Kidney (tissue), 14 donors: ENCODE results near the gene FBXO7. TPM values are rescaled to one million over a fixed set of nuclear protein-coding genes. Genes with fewer than 3 reads are reported as not detected.

Experiments
- DNase-seq, 5 donors: peaks; one replicate each; pipeline ENCODE4 v3.0.0-alpha.2; 2013 to 2020
- FAIRE-seq: peaks from 2 replicates; lab custom pipeline; 2012; peaks lifted over from hg19 to GRCh38; lab: Jason Lieb, UNC
- H3K27ac ChIP-seq, 2 donors: one replicate each; pipeline ENCODE4 v1.7.0; 2013; ENCODE audit warnings: low read depth in 2 of 2, low read length in 2 of 2, inconsistent platforms in 1 of 2
- H3K27me3 ChIP-seq: one replicate; pipeline ENCODE4 v1.7.1; 2013; ENCODE audit warnings: low read length, inconsistent platforms; ENCODE audit not compliant: control insufficient read depth, insufficient read depth
- H3K36me3 ChIP-seq, 3 donors: one replicate each; pipeline versions ENCODE4 v1.7.0 to v1.7.1; 2013; ENCODE audit warnings: low read length in 3 of 3, control low read depth in 1 of 3, inconsistent platforms in 1 of 3; ENCODE audit not compliant: insufficient read depth in 3 of 3, control insufficient read depth in 2 of 3
- H3K4me1 ChIP-seq, 3 donors: one replicate each; pipeline versions ENCODE4 v1.7.0 to v1.7.1; 2013; ENCODE audit warnings: low read length in 3 of 3, inconsistent platforms in 1 of 3, low read depth in 1 of 3; ENCODE audit not compliant: control insufficient read depth in 2 of 3, insufficient read depth in 2 of 3
- H3K4me3 ChIP-seq, 3 donors: one replicate each; pipeline versions ENCODE4 v1.7.0 to v1.8.1; 2013; ENCODE audit warnings: low read length in 3 of 3, control low read depth in 1 of 3, inconsistent platforms in 1 of 3
- H3K9ac ChIP-seq, 3 donors: one replicate each; pipeline versions ENCODE4 v1.7.0 to v1.7.1; 2013; ENCODE audit warnings: low read length in 3 of 3, control low read depth in 1 of 3, inconsistent platforms in 1 of 3
- H3K9me3 ChIP-seq, 3 donors: one replicate each; pipeline versions ENCODE4 v1.7.0 to v1.7.1; 2013; ENCODE audit warnings: low read length in 3 of 3, control low read depth in 1 of 3, inconsistent platforms in 1 of 3; ENCODE audit not compliant: control insufficient read depth in 2 of 3, insufficient read depth in 1 of 3
- CTCF ChIP-seq: IDR thresholded peaks from 3 replicates; pipeline ENCODE4 v1.5.1; 2012; ENCODE audit warnings: mild to moderate bottlenecking, moderate library complexity, borderline replicate concordance; ENCODE audit not compliant: insufficient read depth; ENCODE audit errors: extremely low read depth
- intact Hi-C: fragments of 100-400 bp; cut with DNase I; formaldehyde crosslinking; loops from one replicate; pipeline ENCODE4 v1.11.1; 2022
- polyA plus RNA-seq: library from polyadenylated mRNA; stranded (reverse); fragments of 350-450 nt; fragmentation: Illumina TruSeq; extraction: RNeasy Lipid Tissue Mini Kit (QIAGEN cat#74804); gene quantifications from one replicate; pipeline ENCODE4 v1.2.3, GENCODE V29; 2014; ENCODE audit warnings: low read depth, low replicate concordance; ENCODE audit not compliant: insufficient read depth
- total RNA-seq: library from RNA; stranded (reverse); fragmentation: NEBNext Ultra II Directional; extraction: Animal tissue kit (Norgen Biotek cat#: 25700); gene quantifications from one replicate; pipeline ENCODE4 v1.2.1, GENCODE V29; 2021
- donor health status: control.
- donor health status: control.
- donor health status: control.
- donor health status: control.
- donor health status: control.
- donor health status: DM: yes; HTN: yes; CAD: no.
- donor health status: Normal renal cell carcinoma (clear cell type).

The FBXO7 gene
- total and polyA plus RNA-seq, 2 donors from 2014 or later = 91.0 to 131 TPM

- Histone ChIP-seq H3K9me3 (peaks cover 0 to 5% (median 0%) of the 10 kb centered on the region in 3 donors), H3K4me1 (no peaks in the 10 kb centered on the region), H3K4me3 (no peak overlapping the region), H3K27ac (no peak overlapping the region), H3K36me3 (no peaks in the 10 kb centered on the region), H3K27me3 (no peaks in the 10 kb centered on the region), H3K9ac (no peak overlapping the region)
- no peak for TF ChIP-seq CTCF
- FAIRE-seq = no peak
- intact Hi-C loops = no loop called here
- no peak for DNase-seq
These were observed 42.9 kb downstream of the FBXO7 start for GRCh38 chr22:32517488-32517887.

GRCh38 chr22:32517921-32518320, 43.3 kb downstream of the FBXO7 start:
- Histone ChIP-seq H3K27me3 (no peaks in the 10 kb centered on the region), H3K27ac (no peak overlapping the region), H3K9me3 (peaks cover 0 to 5% (median 0%) of the 10 kb centered on the region in 3 donors), H3K9ac (no peak overlapping the region), H3K4me3 (no peak overlapping the region), H3K4me1 (no peaks in the 10 kb centered on the region), H3K36me3 (no peaks in the 10 kb centered on the region)
- DNase-seq (no peak), FAIRE-seq (no peak)
- intact Hi-C loops = no loop called here
- no peak for TF ChIP-seq CTCF

DNA sequence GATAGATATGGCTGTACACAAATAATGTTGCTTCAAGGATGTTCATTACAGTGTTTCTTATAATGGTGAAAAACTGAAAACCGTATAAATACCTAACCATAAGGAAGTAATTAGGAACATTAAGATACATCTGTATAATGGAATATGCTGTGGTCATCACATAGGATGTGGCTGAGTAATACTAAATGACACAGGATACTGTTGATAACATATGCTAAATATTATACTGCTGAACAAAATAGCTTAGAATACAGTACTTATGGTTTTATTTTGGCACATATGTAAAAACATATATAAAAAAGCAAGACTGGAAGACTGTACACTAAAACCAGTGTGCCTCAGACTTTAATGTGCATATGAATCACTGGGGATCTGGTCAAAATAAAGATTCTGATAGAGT, 43.8 kb downstream of the FBXO7 start:
- DNase-seq (no peak), FAIRE-seq (no peak)
- Histone ChIP-seq H3K27me3 (no peaks in the 10 kb centered on the region), H3K27ac (no peak overlapping the region), H3K4me1 (no peaks in the 10 kb centered on the region), H3K9me3 (peaks cover 0 to 5% (median 0%) of the 10 kb centered on the region in 3 donors), H3K9ac (no peak overlapping the region), H3K4me3 (no peak overlapping the region), H3K36me3 (no peaks in the 10 kb centered on the region)
- no peak for TF ChIP-seq CTCF
- intact Hi-C loops = no loop called here

GRCh38 chr22:32518848-32519247, 44.2 kb downstream of the FBXO7 start:
- DNase-seq (no peak), FAIRE-seq (no peak)
- H3K4me1 ChIP-seq = no peaks in the 10 kb centered on the region
- H3K36me3 ChIP-seq = no peaks in the 10 kb centered on the region
- intact Hi-C loops = no loop called here
- no peak overlapping the region for H3K27ac ChIP-seq
- no peak for TF ChIP-seq CTCF
- H3K27me3 ChIP-seq = no peaks in the 10 kb centered on the region
- peaks cover 0 to 6% (median 0%) of the 10 kb centered on the region in 3 donors for H3K9me3 ChIP-seq
- H3K4me3 ChIP-seq = no peak overlapping the region
- H3K9ac ChIP-seq = no peak overlapping the region
